K562 (cell line): ENCODE results near the gene UTP20. TPM values are rescaled to one million over a fixed set of nuclear protein-coding genes. Genes with fewer than 3 reads are reported as not detected.
A peak's percentile ranks its signal among the peaks of the same experiment; 100 is the strongest.
"Not testable (repeated sequence)": the region's sequence is repeated elsewhere in the genome, so short reads cannot be mapped to it uniquely, and the experiment has no call there.

Experiments
- ATAC-seq: fragments of 200-7000 bp; cut with Tn5 transposase; 3 replicates; pipeline ENCODE4 v1.9.1; 2020; ENCODE audit warnings: moderate library complexity
- BruUV-seq: library from RNA; stranded (reverse); fragments of 400-500 nt; replicated peaks from 2 replicates; lab custom pipeline; 2021; lab: Mats Ljungman, UMichigan
- CTCF ChIA-PET: fragments of 300-600 bp; formaldehyde crosslinking; extraction: SDS; loops from one replicate; lab custom pipeline; 2021; ENCODE audit warnings: low intra/inter-chr PET ratio; lab: Yijun Ruan, JAX
- POLR2A ChIA-PET: fragments of 300-600, 350-650 bp; sonication (Branson Sonifier 250); formaldehyde crosslinking; extraction: SDS; loops from one replicate; lab custom pipeline; 2021; ENCODE audit warnings: antibody characterized with exemption, inconsistent platforms; lab: Yijun Ruan, JAX
- DNase-seq, 4 experiments: peaks; one replicate each; pipeline versions ENCODE4 v3.0.0 to v3.0.0-alpha.2; 2011 to 2018; ENCODE audit warnings: low spot score in 3 of 4, mixed read lengths in 3 of 4; ENCODE audit errors: extremely low read depth in 1 of 4
- FAIRE-seq: peaks from 2 replicates; lab custom pipeline; 2011; peaks lifted over from hg19 to GRCh38; lab: Jason Lieb, UNC
- H2AFZ ChIP-seq: 2 replicates; pipeline ENCODE4 v1.6.0; 2011; ENCODE audit warnings: low read depth, low read length, control low read depth, inconsistent platforms
- H3K27ac ChIP-seq: fragments of 200-600 bp; 3 replicates; pipeline ENCODE4 v1.8.0; 2011; ENCODE audit warnings: low read depth, mild to moderate bottlenecking, control low read depth, inconsistent platforms, low read length, moderate library complexity, mixed read lengths; ENCODE audit errors: extremely low read depth
- H3K27me3 ChIP-seq, 2 experiments: fragments of 300-600 bp in 1 of 2; 2 replicates in 1 of 2; 3 replicates in 1 of 2; pipeline versions ENCODE4 v1.6.0 to v1.8.0; 2011; ENCODE audit warnings: inconsistent platforms in 2 of 2, low read length in 2 of 2, mild to moderate bottlenecking in 1 of 2, mixed read lengths in 1 of 2, moderate library complexity in 1 of 2; ENCODE audit not compliant: control insufficient read depth in 2 of 2, insufficient read depth in 2 of 2
- H3K36me3 ChIP-seq: fragments of 300-600 bp; 3 replicates; pipeline ENCODE4 v1.8.0; 2011; ENCODE audit warnings: mild to moderate bottlenecking, low read length, inconsistent platforms; ENCODE audit not compliant: control insufficient read depth, insufficient read depth
- H3K4me1 ChIP-seq, 2 experiments: fragments of 200-600 bp in 1 of 2; replicated peaks in 1 of 2; 2 replicates in 1 of 2; 3 replicates in 1 of 2; pipeline versions ENCODE4 v1.5.1 to v1.8.0; 2011; ENCODE audit warnings: inconsistent platforms in 2 of 2, low read length in 2 of 2, mild to moderate bottlenecking in 1 of 2, mixed read lengths in 1 of 2, moderate library complexity in 1 of 2; ENCODE audit not compliant: control insufficient read depth in 2 of 2, insufficient read depth in 2 of 2
- H3K4me2 ChIP-seq: 2 replicates; pipeline ENCODE4 v1.6.1; 2011; ENCODE audit warnings: low read length, control low read depth, inconsistent platforms, mixed read lengths; ENCODE audit not compliant: insufficient read depth
- H3K4me3 ChIP-seq: fragments of 200-600 bp; sonication (generic), shearing (Covaris generic); 2 replicates; pipeline ENCODE4 v1.5.1; 2016; ENCODE audit warnings: control low read depth, inconsistent platforms
- H3K79me2 ChIP-seq: fragments of 200-600 bp; 3 replicates; pipeline ENCODE4 v1.8.0; 2011; ENCODE audit warnings: low read length, inconsistent platforms; ENCODE audit not compliant: control insufficient read depth, insufficient read depth
- H3K9ac ChIP-seq, 2 experiments: 2 replicates each; pipeline versions ENCODE4 v1.6.0 to v1.6.1; 2011; ENCODE audit warnings: low read depth in 2 of 2, low read length in 2 of 2, control low read depth in 1 of 2, inconsistent platforms in 1 of 2, mild to moderate bottlenecking in 1 of 2, mixed read lengths in 1 of 2; ENCODE audit not compliant: insufficient read depth in 1 of 2
- H3K9me1 ChIP-seq: one replicate; pipeline ENCODE4 v1.6.0; 2011; ENCODE audit warnings: inconsistent platforms, mild to moderate bottlenecking, low read length, moderate library complexity; ENCODE audit not compliant: control insufficient read depth, insufficient read depth
- H3K9me3 ChIP-seq: replicated peaks from 2 replicates; pipeline ENCODE4 v1.5.1; 2011; ENCODE audit warnings: low read depth, low read length, inconsistent platforms; ENCODE audit not compliant: control insufficient read depth, insufficient read depth
- H4K20me1 ChIP-seq: replicated peaks from 2 replicates; pipeline ENCODE4 v1.6.1; 2011; ENCODE audit warnings: low read length, inconsistent platforms, mixed read lengths; ENCODE audit not compliant: control insufficient read depth, insufficient read depth
- ARID1B ChIP-seq: fragments of 450-650 bp; IDR thresholded peaks from 2 replicates; pipeline ENCODE4 v1.6.1; 2016; ENCODE audit warnings: antibody characterized with exemption, mild to moderate bottlenecking, inconsistent platforms
- ATF3 ChIP-seq, 2 experiments: fragments of 450-650 bp in 1 of 2; sonication (generic) in 1 of 2; formaldehyde crosslinking in 1 of 2; IDR thresholded peaks in 1 of 2; conservative IDR thresholded peaks in 1 of 2; 2 replicates each; pipeline versions ENCODE4 v1.6.1 to v1.8.1; 2016 to 2023; ENCODE audit warnings: mild to moderate bottlenecking in 2 of 2, moderate library complexity in 2 of 2, inconsistent platforms in 1 of 2, missing genetic modification reagents in 1 of 2
- DPF2 ChIP-seq: fragments of 450-650 bp; IDR thresholded peaks from 2 replicates; pipeline ENCODE4 v1.6.1; 2016
- EGR1 ChIP-seq: fragments of 450-650 bp; conservative IDR thresholded peaks from 2 replicates; pipeline ENCODE4 v1.6.1; 2017; ENCODE audit warnings: mild to moderate bottlenecking
- FOSL1 ChIP-seq: fragments of 200-800 bp; sonication (Bioruptor generic); conservative IDR thresholded peaks from 2 replicates; pipeline ENCODE4 v1.6.1; 2016; ENCODE audit warnings: missing genetic modification characterization, missing compliant biosample characterization
- JUND ChIP-seq, 2 experiments: IDR thresholded peaks; 2 replicates in 1 of 2; 3 replicates in 1 of 2; pipeline ENCODE4 v1.6.1; 2011; ENCODE audit warnings: borderline replicate concordance in 2 of 2, low read depth in 2 of 2, low read length in 2 of 2, improper control_type of control experiment in 1 of 2, missing biosample characterization in 1 of 2, missing genetic modification characterization in 1 of 2, missing genetic modification reagents in 1 of 2
- NR2C1 ChIP-seq, 2 experiments: fragments of 450-650 bp; IDR thresholded peaks; 2 replicates each; pipeline ENCODE4 v1.6.1; 2017; ENCODE audit warnings: mild to moderate bottlenecking in 2 of 2, antibody characterized with exemption in 1 of 2, inconsistent platforms in 1 of 2, missing compliant biosample characterization in 1 of 2, missing genetic modification characterization in 1 of 2
- SMARCA4 ChIP-seq: fragments of 450-650 bp; IDR thresholded peaks from 2 replicates; pipeline ENCODE4 v1.6.1; 2016
- WGBS: fragments of 100-300 bp; shearing (Covaris generic); methylation state at CpG from one replicate; pipeline ENCODE4 v1.1.6; 2016; ENCODE audit warnings: low coverage, mixed read lengths; ENCODE audit not compliant: insufficient coverage; ENCODE audit errors: missing lambda C conversion rate; 5-methylcytosine and 5-hydroxymethylcytosine counted together
- in situ Hi-C: fragments of 300-500 bp; cut with MboI; formaldehyde crosslinking; loops from 4 replicates; pipeline ENCODE4 v1.15.0; 2018; ENCODE audit warnings: inconsistent platforms, mixed read lengths
- intact Hi-C: fragments of 100-400 bp; cut with micrococcal nuclease; formaldehyde crosslinking; loops from 2 replicates; pipeline ENCODE4 v1.14.2; 2022
- polyA plus RNA-seq, 8 experiments: library from polyadenylated mRNA; depleted of rRNA in 4 of 8; stranded (reverse) in 5 of 8; unstranded in 3 of 8; fragments of >200 nt; fragmentation: Nextera tagmentation in 2 of 8; fragmentation: Illumina TruSeq in 1 of 8; extraction: Ambion mirVana in 2 of 8; extraction: Trizol in 1 of 8; gene quantifications; 2 replicates each; pipeline versions ENCODE4 v1.2.1 to v1.2.3, GENCODE V29; 2011 to 2014; ENCODE audit warnings: inconsistent platforms in 1 of 8, missing spikeins in 1 of 8
- total RNA-seq, 7 experiments: library from RNA; depleted of rRNA in 6 of 7; stranded (reverse); fragments of >200 nt in 6 of 7; fragmentation: Illumina TruSeq in 2 of 7; extraction: Trizol in 2 of 7; gene quantifications; 2 replicates each; pipeline versions ENCODE4 v1.2.1 to v1.2.3, GENCODE V29; 2011 to 2021; ENCODE audit warnings: low replicate concordance in 1 of 7

Gene UTP20
- total and polyA plus RNA-seq, 9 of the 15 experiments (the other 6 are each of a cell fraction or from before 2014, with no cell fraction given), result 4.3 to 41.3 (median 20.7) TPM

- H3K36me3 ChIP-seq; H3K4me3 ChIP-seq; POLR2A ChIA-PET; H2AFZ ChIP-seq; CTCF ChIA-PET; H3K27me3 ChIP-seq; FAIRE-seq; BruUV-seq; H3K9me3 ChIP-seq; H3K27ac ChIP-seq; H3K4me2 ChIP-seq; ATAC-seq; H4K20me1 ChIP-seq; H3K9me1 ChIP-seq; H3K9ac ChIP-seq; TF ChIP-seq JUND (tag; IDR thresholded peaks at IDR 0.05; ENCODE audit: borderline replicate concordance, low read depth, low read length); ATF3 (CRISPR knock-in tag; conservative IDR thresholded peaks at IDR 0.05): not testable (repeated sequence)
- TF ChIP-seq FOSL1 (tag) (peak; percentile 39; the same call in 1 of the 2 replicates), EGR1 (peak; percentile 79), NR2C1 (IDR thresholded peaks at IDR 0.05) (0 out of 2 replicates have a peak, but pooled peaks have one; percentile 23), NR2C1 (tag; IDR thresholded peaks at IDR 0.05) (peak; percentile 42; the same call in 1 of the 2 replicates), JUND (IDR thresholded peaks at IDR 0.05; ENCODE audit: borderline replicate concordance, low read depth, low read length) (peak; percentile 40; the same call in 1 of the 2 replicates), ATF3 (IDR thresholded peaks at IDR 0.05) (peak; percentile 80), SMARCA4 (peak; percentile 49; the same call in 1 of the 2 replicates), DPF2 (peak; percentile 56), ARID1B (peak; percentile 39)
- in situ Hi-C loops (loop anchor here (5.0 to 25.0 kb wide), 3 partner anchors 352 to 1402 kb away; no protein-coding TSS in a partner anchor), intact Hi-C loops (loop anchor here (5.0 to 10.0 kb wide), 5 partner anchors 165 to 507 kb away; no protein-coding TSS in a partner anchor)
- DNase-seq, result peak in 1 of 4 experiments; percentile 34
- Histone ChIP-seq H3K79me2 (peaks cover 39% of the 10 kb centered on the region), H3K4me1 (peaks cover 9 to 14% of the 10 kb centered on the region in 2 experiments; a peak in 3 of 5 replicates)
- 33% methylated on average over 8 of the region's 8 CpGs for WGBS
These were observed 130.3 kb downstream of the UTP20 start for GRCh38 chr12:101410169-101410568.
